ENCODE results near the gene OXLD1.

The OXLD1 gene

GRCh38 chr17:81701288-81702071 is 35.1 kb upstream of the OXLD1 start:
- no peak for TF ChIP-seq CTCF (IDR thresholded peaks at IDR 0.05; ENCODE audit: low read depth, low read length)
- in situ Hi-C loops (cut with HindIII; ENCODE audit: low sequenced_read_pairs), result no loop called here
- DNase-seq (ENCODE audit: low read depth, low spot score), result no peak
- H3K4me3 ChIP-seq (ENCODE audit: low read depth, low read length), result no peak overlapping the region

DNA sequence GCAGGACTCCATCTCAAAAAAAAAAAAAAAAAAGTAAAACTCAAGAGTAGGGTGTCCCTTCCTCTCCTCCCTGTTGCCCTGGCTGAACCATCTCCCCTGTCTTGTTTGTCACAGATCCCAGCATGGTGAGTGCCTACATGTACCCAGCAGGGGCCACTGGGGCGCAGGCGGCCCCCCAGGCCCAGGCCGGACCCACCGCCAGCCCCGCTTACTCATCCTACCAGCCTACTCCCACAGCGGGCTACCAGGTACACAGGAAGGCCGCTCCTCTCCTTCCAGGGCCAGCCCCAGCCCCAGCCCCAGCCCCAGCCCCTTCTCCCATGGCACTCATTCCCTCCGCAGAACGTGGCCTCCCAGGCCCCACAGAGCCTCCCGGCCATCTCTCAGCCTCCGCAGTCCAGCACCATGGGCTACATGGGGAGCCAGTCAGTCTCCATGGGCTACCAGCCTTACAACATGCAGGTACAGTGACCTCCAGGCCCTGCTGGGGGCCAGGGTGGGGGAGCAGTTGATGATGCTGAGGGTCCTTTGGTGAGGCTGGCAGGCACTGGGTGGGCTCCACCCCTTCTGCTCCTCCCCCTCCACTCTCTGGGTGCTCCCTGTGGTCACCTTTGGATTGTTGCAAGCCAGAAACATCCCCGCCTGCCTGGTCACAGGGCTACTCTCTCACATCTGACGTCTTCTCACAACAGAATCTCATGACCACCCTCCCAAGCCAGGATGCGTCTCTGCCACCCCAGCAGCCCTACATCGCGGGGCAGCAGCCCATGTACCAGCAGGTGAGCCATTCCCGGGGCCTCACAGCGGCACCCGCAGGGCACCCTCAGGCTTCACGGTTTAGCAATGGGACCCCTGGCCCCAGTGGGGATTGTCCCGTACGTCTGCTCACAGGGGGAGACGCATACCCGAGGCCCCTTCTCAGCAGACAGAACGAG is 34.2 kb upstream of the OXLD1 start:
- in situ Hi-C loops (cut with HindIII; ENCODE audit: low sequenced_read_pairs), result no loop called here
- TF ChIP-seq CTCF (IDR thresholded peaks at IDR 0.05; ENCODE audit: low read depth, low read length), result no peak
- no peak for DNase-seq (ENCODE audit: low read depth, low spot score)
- no peak overlapping the region for H3K4me3 ChIP-seq (ENCODE audit: low read depth, low read length)

DNA sequence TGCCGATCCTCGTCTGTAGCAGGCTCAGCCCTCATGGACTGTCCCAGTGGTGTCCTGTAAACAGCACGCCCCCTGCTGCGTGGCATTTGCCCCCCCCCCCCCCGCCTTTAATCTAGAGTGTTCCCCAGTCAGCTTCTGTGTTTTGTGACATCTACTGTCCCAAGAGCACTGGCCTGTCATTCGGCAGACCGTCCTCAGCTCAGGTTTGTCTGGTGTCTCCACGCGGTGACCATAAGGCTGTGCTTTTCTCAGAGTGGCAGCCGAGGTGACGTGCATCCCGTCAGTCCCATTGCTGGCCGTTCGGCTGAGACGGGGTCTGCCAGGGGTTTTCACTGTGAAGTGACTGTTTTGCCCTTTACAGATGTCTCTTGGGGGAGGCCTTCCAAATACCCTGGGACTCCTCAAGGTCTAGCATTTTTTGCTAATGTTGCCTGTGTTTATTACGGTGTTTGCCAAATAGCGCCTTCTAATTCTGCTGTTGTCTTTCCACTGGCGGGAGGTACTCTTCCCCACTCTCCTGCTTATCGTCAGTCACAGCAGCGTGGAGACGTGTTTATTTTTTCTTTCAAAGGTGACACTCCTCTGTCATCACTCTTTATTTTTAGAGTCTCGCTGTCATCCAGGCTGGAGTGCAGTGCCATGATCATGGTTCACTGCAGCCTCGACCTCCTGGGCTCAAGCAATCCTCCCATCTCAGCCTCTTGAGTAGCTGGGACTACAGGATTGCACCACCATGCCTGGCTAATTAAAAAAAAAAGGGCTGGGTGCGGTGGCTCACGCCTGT is 31.0 kb upstream of the OXLD1 start:
- DNase-seq (ENCODE audit: low read depth, low spot score), result no peak
- no peak for TF ChIP-seq CTCF (IDR thresholded peaks at IDR 0.05; ENCODE audit: low read depth, low read length)
- H3K4me3 ChIP-seq (ENCODE audit: low read depth, low read length), result no peak overlapping the region
- in situ Hi-C loops (cut with HindIII; ENCODE audit: low sequenced_read_pairs), result no loop called here

DNA sequence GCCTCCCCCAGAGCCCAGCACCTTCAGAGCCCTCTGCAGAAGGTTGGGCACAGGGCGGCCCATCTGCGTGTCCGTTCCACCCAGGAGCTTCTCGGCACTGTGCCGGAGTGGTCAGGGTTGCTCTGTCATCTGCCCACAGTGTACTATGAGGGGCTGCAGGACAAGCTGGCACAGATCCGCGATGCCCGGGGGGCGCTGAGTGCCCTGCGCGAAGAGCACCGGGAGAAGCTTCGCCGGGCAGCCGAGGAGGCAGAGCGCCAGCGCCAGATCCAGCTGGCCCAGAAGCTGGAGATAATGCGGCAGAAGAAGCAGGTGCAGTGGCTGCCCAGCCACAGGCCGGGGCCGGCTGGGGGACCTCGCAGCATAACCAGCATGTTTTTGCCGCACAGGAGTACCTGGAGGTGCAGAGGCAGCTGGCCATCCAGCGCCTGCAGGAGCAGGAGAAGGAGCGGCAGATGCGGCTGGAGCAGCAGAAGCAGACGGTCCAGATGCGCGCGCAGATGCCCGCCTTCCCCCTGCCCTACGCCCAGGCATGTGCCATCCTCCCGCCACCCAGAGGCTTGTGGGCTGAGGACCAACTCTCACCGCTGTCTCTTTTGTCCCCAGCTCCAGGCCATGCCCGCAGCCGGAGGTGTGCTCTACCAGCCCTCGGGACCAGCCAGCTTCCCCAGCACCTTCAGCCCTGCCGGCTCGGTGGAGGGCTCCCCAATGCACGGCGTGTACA is 30.0 kb upstream of the OXLD1 start:
- no peak for TF ChIP-seq CTCF (IDR thresholded peaks at IDR 0.05; ENCODE audit: low read depth, low read length)
- in situ Hi-C loops (cut with HindIII; ENCODE audit: low sequenced_read_pairs), result no loop called here
- DNase-seq (ENCODE audit: low read depth, low spot score), result no peak
- H3K4me3 ChIP-seq (ENCODE audit: low read depth, low read length), result no peak overlapping the region

- in situ Hi-C loops (cut with HindIII; ENCODE audit: low sequenced_read_pairs), result no loop called here
- no peak for TF ChIP-seq CTCF (IDR thresholded peaks at IDR 0.05; ENCODE audit: low read depth, low read length)
- DNase-seq (ENCODE audit: low read depth, low spot score), result no peak
- H3K4me3 ChIP-seq (ENCODE audit: low read depth, low read length), result no peak overlapping the region
Measured at GRCh38 chr17:81695801-81696200, 29.4 kb upstream of the OXLD1 start.

GRCh38 chr17:81695211-81695610 is 28.8 kb upstream of the OXLD1 start:
- H3K4me3 ChIP-seq (ENCODE audit: low read depth, low read length), result no peak overlapping the region
- TF ChIP-seq CTCF (IDR thresholded peaks at IDR 0.05; ENCODE audit: low read depth, low read length), result no peak
- in situ Hi-C loops (cut with HindIII; ENCODE audit: low sequenced_read_pairs), result no loop called here
- no peak for DNase-seq (ENCODE audit: low read depth, low spot score)
